Liver (tissue), 9 donors: ENCODE results near the gene ARPP21. TPM values are rescaled to one million over a fixed set of nuclear protein-coding genes. Genes with fewer than 3 reads are reported as not detected.

Experiments
- DNase-seq: peaks from one replicate; pipeline ENCODE4 v3.0.0-alpha.2; 2017; ENCODE audit warnings: low spot score
- H3K27ac ChIP-seq, 2 donors: one replicate each; pipeline ENCODE4 v1.7.0; 2013; ENCODE audit warnings: inconsistent platforms in 2 of 2, low read length in 2 of 2, control low read depth in 1 of 2, low read depth in 1 of 2, mild to moderate bottlenecking in 1 of 2
- H3K27me3 ChIP-seq, 4 donors: one replicate each; pipeline versions ENCODE4 v1.6.1 to v1.7.0; 2013; ENCODE audit warnings: low read length in 3 of 4, inconsistent platforms in 1 of 4, mild to moderate bottlenecking in 1 of 4, moderate library complexity in 1 of 4; ENCODE audit not compliant: control insufficient read depth in 4 of 4, insufficient read depth in 4 of 4
- H3K36me3 ChIP-seq, 4 donors: one replicate each; pipeline versions ENCODE4 v1.6.1 to v1.7.0; 2013; ENCODE audit warnings: low read length in 3 of 4, mild to moderate bottlenecking in 3 of 4, low read depth in 1 of 4, moderate library complexity in 1 of 4; ENCODE audit not compliant: control insufficient read depth in 4 of 4, insufficient read depth in 3 of 4
- H3K4me1 ChIP-seq, 4 donors: one replicate each; pipeline versions ENCODE4 v1.6.1 to v1.7.0; 2013; ENCODE audit warnings: low read length in 3 of 4, mild to moderate bottlenecking in 3 of 4, moderate library complexity in 1 of 4; ENCODE audit not compliant: control insufficient read depth in 4 of 4, insufficient read depth in 4 of 4
- H3K4me3 ChIP-seq, 3 donors: one replicate each; pipeline versions ENCODE4 v1.6.1 to v1.7.0; 2013; ENCODE audit warnings: low read length in 3 of 3, control low read depth in 1 of 3, low read depth in 1 of 3, mild to moderate bottlenecking in 1 of 3
- H3K9ac ChIP-seq, 2 donors: one replicate each; pipeline ENCODE4 v1.7.0; 2013; ENCODE audit warnings: low read length in 2 of 2, mild to moderate bottlenecking in 2 of 2, moderate library complexity in 2 of 2, control low read depth in 1 of 2, low read depth in 1 of 2
- H3K9me3 ChIP-seq, 4 donors: one replicate each; pipeline versions ENCODE4 v1.6.1 to v1.7.0; 2013; ENCODE audit warnings: low read length in 3 of 4; ENCODE audit not compliant: control insufficient read depth in 4 of 4
- FOXA1 ChIP-seq: IDR thresholded peaks from 2 replicates; pipeline ENCODE4 v1.6.1; 2016; ENCODE audit warnings: antibody characterized with exemption
- FOXA2 ChIP-seq: IDR thresholded peaks from 2 replicates; pipeline ENCODE4 v1.6.1; 2016; ENCODE audit warnings: antibody characterized with exemption
- GABPA ChIP-seq, 2 donors: IDR thresholded peaks in 1 of 2; conservative IDR thresholded peaks in 1 of 2; 2 replicates each; pipeline ENCODE4 v1.6.1; 2016; ENCODE audit warnings: antibody characterized with exemption in 2 of 2, mild to moderate bottlenecking in 1 of 2, moderate library complexity in 1 of 2
- HNF4A ChIP-seq, 2 donors: conservative IDR thresholded peaks; 2 replicates each; pipeline ENCODE4 v1.6.1; 2016; ENCODE audit warnings: antibody characterized with exemption in 2 of 2, mild to moderate bottlenecking in 2 of 2
- JUND ChIP-seq, 2 donors: IDR thresholded peaks; 2 replicates each; pipeline ENCODE4 v1.6.1; 2016; ENCODE audit warnings: antibody characterized with exemption in 2 of 2
- MAX ChIP-seq: IDR thresholded peaks from 2 replicates; pipeline ENCODE4 v1.6.1; 2016; ENCODE audit warnings: antibody characterized with exemption
- NR2F2 ChIP-seq: IDR thresholded peaks from 2 replicates; pipeline ENCODE4 v1.6.1; 2016; ENCODE audit warnings: antibody characterized with exemption
- RAD21 ChIP-seq, 2 donors: IDR thresholded peaks; 2 replicates each; pipeline ENCODE4 v1.6.1; 2016; ENCODE audit warnings: antibody characterized with exemption in 2 of 2, mild to moderate bottlenecking in 2 of 2
- RXRA ChIP-seq, 2 donors: IDR thresholded peaks; 2 replicates each; pipeline ENCODE4 v1.6.1; 2017 to 2018; ENCODE audit warnings: antibody characterized with exemption in 2 of 2, mild to moderate bottlenecking in 1 of 2
- SP1 ChIP-seq: IDR thresholded peaks from 2 replicates; pipeline ENCODE4 v1.6.1; 2018; ENCODE audit warnings: antibody characterized with exemption, mild to moderate bottlenecking
- TAF1 ChIP-seq: conservative IDR thresholded peaks from 2 replicates; pipeline ENCODE4 v1.6.1; 2016; ENCODE audit warnings: antibody characterized with exemption, mild to moderate bottlenecking
- YY1 ChIP-seq: IDR thresholded peaks from 2 replicates; pipeline ENCODE4 v1.6.1; 2016; ENCODE audit warnings: antibody characterized with exemption, mild to moderate bottlenecking
- ZBTB33 ChIP-seq: IDR thresholded peaks from 2 replicates; pipeline ENCODE4 v1.6.1; 2016; ENCODE audit warnings: antibody characterized with exemption
- WGBS: extraction: QIAGEN DNeasy Blood & Tissue Kit; methylation state at CpG from one replicate; pipeline ENCODE4 v1.1.7; 2013; 5-methylcytosine and 5-hydroxymethylcytosine counted together
- polyA plus RNA-seq, 2 donors: library from polyadenylated mRNA; stranded (reverse) in 1 of 2; unstranded in 1 of 2; fragments of 200-250 nt in 1 of 2; fragments of >200 nt in 1 of 2; fragmentation: Nextera tagmentation in 1 of 2; extraction: Ambion mirVana in 1 of 2; gene quantifications; one replicate each; pipeline versions ENCODE4 v1.2.1 to v1.2.3, GENCODE V29; 2013 to 2015
- total RNA-seq, 2 donors: library from RNA; depleted of rRNA; stranded (reverse); fragments of >200 nt; gene quantifications; one replicate each; pipeline ENCODE4 v1.2.3, GENCODE V29; 2014
- TF ChIP-seq, protein P1 (sequence below): IDR thresholded peaks from 2 replicates; pipeline ENCODE4 v1.6.1; 2016; ENCODE audit warnings: antibody characterized with exemption, mild to moderate bottlenecking
- donor health status: healthy.
- donor health status: healthy.
- donor health status: healthy.
- donor health status: healthy.
- donor health status: healthy.

The ARPP21 gene
- total and polyA plus RNA-seq, 4 donors = 0.42 to 1.3 (median 0.66) TPM; not detected in 1

DNA sequence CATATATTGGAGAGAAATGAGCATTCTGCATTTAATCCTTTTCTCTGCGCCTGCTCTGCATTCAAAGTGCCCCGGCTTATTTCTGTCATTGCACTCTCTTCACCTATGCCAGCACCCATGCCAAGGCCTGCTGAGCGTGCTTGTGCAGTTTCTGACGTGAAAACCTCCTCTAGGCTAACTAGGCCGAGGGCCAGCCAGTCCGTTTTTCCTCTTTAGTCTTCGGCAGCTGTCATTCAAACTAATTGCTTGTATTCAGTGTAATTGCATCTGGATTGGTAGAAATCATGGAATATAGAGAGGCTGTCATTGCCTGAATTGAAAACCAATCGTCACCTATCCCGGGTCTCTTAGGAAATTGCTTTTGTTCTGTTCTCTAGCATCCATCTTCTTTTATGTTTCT, 94.0 kb downstream of the ARPP21 start:
- WGBS = 88% methylated on average over 9 of the region's 9 CpGs

DNA sequence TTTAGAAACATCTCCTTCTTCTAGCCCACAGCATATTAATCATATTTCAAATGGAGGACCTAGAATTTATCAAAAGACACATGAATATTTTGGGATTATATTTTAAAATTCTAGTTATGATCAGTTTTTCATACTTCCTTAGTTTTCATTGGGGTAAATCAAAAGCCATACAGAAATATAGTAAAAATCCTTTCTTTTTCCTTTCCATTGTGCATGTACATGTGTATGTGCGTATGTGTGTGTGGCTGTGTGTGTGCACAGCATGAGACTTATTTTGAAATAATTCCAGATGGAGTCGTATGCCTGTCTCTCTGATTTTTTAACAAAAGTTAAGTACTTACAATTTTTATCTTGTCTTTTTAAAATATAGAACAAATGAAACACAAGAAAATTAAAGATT, 94.5 kb downstream of the ARPP21 start:
- TF ChIP-seq HNF4A (conservative IDR thresholded peaks at IDR 0.05) (no peak), TAF1 (no peak), YY1 (no peak), GABPA (IDR thresholded peaks at IDR 0.05 in 1 of 2, conservative IDR thresholded peaks at IDR 0.05 in 1 of 2) (no peak), ZBTB33 (no peak), FOXA2 (no peak), FOXA1 (no peak), RAD21 (IDR thresholded peaks at IDR 0.05) (no peak), SP1 (no peak)
- Histone ChIP-seq H3K4me3 (no peak overlapping the region), H3K27ac (no peak overlapping the region), H3K9me3 (no peaks in the 10 kb centered on the region), H3K36me3 (no peaks in the 10 kb centered on the region), H3K9ac (no peak overlapping the region), H3K4me1 (no peaks in the 10 kb centered on the region), H3K27me3 (no peaks in the 10 kb centered on the region)
- DNase-seq = no peak
- WGBS = 91% methylated on average over 2 of the region's 2 CpGs

More for the DNA sequence above, 94.0 kb downstream of the ARPP21 start:
- Histone ChIP-seq H3K4me1 (no peaks in the 10 kb centered on the region), H3K27ac (no peak overlapping the region), H3K4me3 (no peak overlapping the region), H3K9ac (no peak overlapping the region), H3K9me3 (no peaks in the 10 kb centered on the region), H3K36me3 (no peaks in the 10 kb centered on the region), H3K27me3 (no peaks in the 10 kb centered on the region)
- no peak for DNase-seq
- TF ChIP-seq NR2F2 (no peak), MAX (no peak), RXRA (IDR thresholded peaks at IDR 0.05) (no peak), JUND (IDR thresholded peaks at IDR 0.05) (no peak)
- TF ChIP-seq, protein P1, sequence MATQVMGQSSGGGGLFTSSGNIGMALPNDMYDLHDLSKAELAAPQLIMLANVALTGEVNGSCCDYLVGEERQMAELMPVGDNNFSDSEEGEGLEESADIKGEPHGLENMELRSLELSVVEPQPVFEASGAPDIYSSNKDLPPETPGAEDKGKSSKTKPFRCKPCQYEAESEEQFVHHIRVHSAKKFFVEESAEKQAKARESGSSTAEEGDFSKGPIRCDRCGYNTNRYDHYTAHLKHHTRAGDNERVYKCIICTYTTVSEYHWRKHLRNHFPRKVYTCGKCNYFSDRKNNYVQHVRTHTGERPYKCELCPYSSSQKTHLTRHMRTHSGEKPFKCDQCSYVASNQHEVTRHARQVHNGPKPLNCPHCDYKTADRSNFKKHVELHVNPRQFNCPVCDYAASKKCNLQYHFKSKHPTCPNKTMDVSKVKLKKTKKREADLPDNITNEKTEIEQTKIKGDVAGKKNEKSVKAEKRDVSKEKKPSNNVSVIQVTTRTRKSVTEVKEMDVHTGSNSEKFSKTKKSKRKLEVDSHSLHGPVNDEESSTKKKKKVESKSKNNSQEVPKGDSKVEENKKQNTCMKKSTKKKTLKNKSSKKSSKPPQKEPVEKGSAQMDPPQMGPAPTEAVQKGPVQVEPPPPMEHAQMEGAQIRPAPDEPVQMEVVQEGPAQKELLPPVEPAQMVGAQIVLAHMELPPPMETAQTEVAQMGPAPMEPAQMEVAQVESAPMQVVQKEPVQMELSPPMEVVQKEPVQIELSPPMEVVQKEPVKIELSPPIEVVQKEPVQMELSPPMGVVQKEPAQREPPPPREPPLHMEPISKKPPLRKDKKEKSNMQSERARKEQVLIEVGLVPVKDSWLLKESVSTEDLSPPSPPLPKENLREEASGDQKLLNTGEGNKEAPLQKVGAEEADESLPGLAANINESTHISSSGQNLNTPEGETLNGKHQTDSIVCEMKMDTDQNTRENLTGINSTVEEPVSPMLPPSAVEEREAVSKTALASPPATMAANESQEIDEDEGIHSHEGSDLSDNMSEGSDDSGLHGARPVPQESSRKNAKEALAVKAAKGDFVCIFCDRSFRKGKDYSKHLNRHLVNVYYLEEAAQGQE = no peak

DNA sequence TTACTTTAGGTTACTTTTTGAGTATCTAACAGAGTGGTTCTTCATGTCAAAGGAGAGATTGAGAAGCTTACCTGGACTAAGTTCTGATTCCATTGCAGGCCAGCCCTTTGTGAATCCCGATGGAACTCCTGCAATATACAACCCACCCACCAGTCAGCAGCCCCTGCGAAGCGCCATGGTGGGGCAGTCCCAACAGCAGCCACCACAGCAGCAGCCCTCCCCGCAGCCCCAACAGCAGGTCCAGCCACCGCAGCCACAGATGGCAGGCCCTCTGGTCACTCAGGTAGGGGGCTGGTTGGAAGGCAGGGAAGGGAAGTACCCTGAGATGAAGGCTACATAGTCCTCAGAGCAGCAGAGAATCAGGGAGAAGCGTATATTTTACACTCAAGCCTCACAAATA, 97.8 kb downstream of the ARPP21 start:
- no peak overlapping the region for H3K27ac ChIP-seq
- DNase-seq = no peak
- no peak overlapping the region for H3K9ac ChIP-seq
- no peaks in the 10 kb centered on the region for H3K4me1 ChIP-seq
- H3K27me3 ChIP-seq = no peaks in the 10 kb centered on the region
- no peak for TF ChIP-seq YY1
- no peak for TF ChIP-seq TAF1
- no peak for TF ChIP-seq SP1
- no peaks in the 10 kb centered on the region for H3K36me3 ChIP-seq
- WGBS = 93% methylated on average over 6 of the region's 6 CpGs
- H3K9me3 ChIP-seq = no peaks in the 10 kb centered on the region
- H3K4me3 ChIP-seq = no peak overlapping the region
